Measurements from ENCODE around the gene GPR137C. TPM values are rescaled to one million over a fixed set of nuclear protein-coding genes. Genes with fewer than 3 reads are reported as not detected.

The GPR137C gene
- total RNA-seq, 1 donor from 2014 or later = 0.74 TPM

GRCh38 chr14:52551205-52551604 lies 1.4 kb upstream of the GPR137C start:
- Histone ChIP-seq H3K4me3 (peak overlapping the region; percentile 75 to 82), H3K27ac (no peak overlapping the region), H3K4me1 (peaks cover 22% of the 10 kb centered on the region), H3K36me3 (no peaks in the 10 kb centered on the region), H3K9me3 (no peaks in the 10 kb centered on the region), H3K27me3 (no peaks in the 10 kb centered on the region)
- TF ChIP-seq POLR2A (IDR thresholded peaks at IDR 0.05) (no peak), POLR2AphosphoS5 (IDR thresholded peaks at IDR 0.05; ENCODE audit: insufficient read depth in 1 of 2, low read depth in 1 of 2) (no peak), CTCF (IDR thresholded peaks at IDR 0.05) (no peak)
- no peak for DNase-seq (ENCODE audit: extremely low spot score in 2 of 2)
- intact Hi-C loops (cut with DNase I) = loop anchor here (10.0 kb wide), 1 partner anchor 144 kb away; the partner anchor contains the start of gene ERO1A

GRCh38 chr14:52551696-52552062 lies 957 bp upstream of the GPR137C start:
- Histone ChIP-seq H3K27me3 (no peaks in the 10 kb centered on the region), H3K27ac (peak overlapping the region; percentile 92), H3K36me3 (no peaks in the 10 kb centered on the region), H3K4me1 (peaks cover 20% of the 10 kb centered on the region), H3K4me3 (peak overlapping the region; percentile 75 to 82), H3K9me3 (no peaks in the 10 kb centered on the region)
- TF ChIP-seq POLR2AphosphoS5 (IDR thresholded peaks at IDR 0.05; ENCODE audit: insufficient read depth in 1 of 2, low read depth in 1 of 2) (no peak), CTCF (IDR thresholded peaks at IDR 0.05) (no peak), POLR2A (IDR thresholded peaks at IDR 0.05) (no peak)
- intact Hi-C loops (cut with DNase I) = loop anchor here (10.0 kb wide), 1 partner anchor 143 kb away; the partner anchor contains the start of gene ERO1A
- DNase-seq (ENCODE audit: extremely low spot score in 2 of 2) = no peak

- no peak for TF ChIP-seq POLR2AphosphoS5 (IDR thresholded peaks at IDR 0.05; ENCODE audit: insufficient read depth in 1 of 2, low read depth in 1 of 2)
- TF ChIP-seq POLR2A (IDR thresholded peaks at IDR 0.05) = no peak
- no peak for TF ChIP-seq CTCF (IDR thresholded peaks at IDR 0.05)
- no peaks in the 10 kb centered on the region for H3K36me3 ChIP-seq
- intact Hi-C loops (cut with DNase I) = loop anchor here (10.0 kb wide), 1 partner anchor 142 kb away; the partner anchor contains the start of gene ERO1A
- H3K27me3 ChIP-seq = no peaks in the 10 kb centered on the region
- peak overlapping the region; percentile 75 to 82 for H3K4me3 ChIP-seq
- peak overlapping the region; percentile 92 for H3K27ac ChIP-seq
- DNase-seq (ENCODE audit: extremely low spot score in 2 of 2) = no peak
- no peaks in the 10 kb centered on the region for H3K9me3 ChIP-seq
- H3K4me1 ChIP-seq = peaks cover 20% of the 10 kb centered on the region
Measured at GRCh38 chr14:52553002-52553670, 500 bp downstream of the GPR137C start.

GRCh38 chr14:52553671-52554575 lies 1.3 kb downstream of the GPR137C start:
- Histone ChIP-seq H3K4me3 (peak overlapping the region; percentile 75 to 82), H3K9me3 (no peaks in the 10 kb centered on the region), H3K36me3 (no peaks in the 10 kb centered on the region), H3K27ac (peak overlapping the region; percentile 92), H3K27me3 (no peaks in the 10 kb centered on the region), H3K4me1 (peaks cover 20% of the 10 kb centered on the region)
- intact Hi-C loops (cut with DNase I) = loop anchor here (10.0 kb wide), 1 partner anchor 141 kb away; the partner anchor contains the start of gene ERO1A
- peak in 1 of 2 donors; percentile 14 for TF ChIP-seq POLR2A (IDR thresholded peaks at IDR 0.05)
- no peak for TF ChIP-seq CTCF (IDR thresholded peaks at IDR 0.05)
- peak; percentile 27 to 61 for TF ChIP-seq POLR2AphosphoS5 (IDR thresholded peaks at IDR 0.05; ENCODE audit: insufficient read depth in 1 of 2, low read depth in 1 of 2)
- peak in 1 of 2 donors; percentile 92 for DNase-seq (ENCODE audit: extremely low spot score in 2 of 2)

All from vagina (tissue), 2 donors.